Kidney (tissue), 14 donors: ENCODE results near the gene SMIM35. TPM values are rescaled to one million over a fixed set of nuclear protein-coding genes. Genes with fewer than 3 reads are reported as not detected.

Source experiments
- DNase-seq, 5 donors: peaks; one replicate each; pipeline ENCODE4 v3.0.0-alpha.2; 2013 to 2020
- FAIRE-seq: peaks from 2 replicates; lab custom pipeline; 2012; peaks lifted over from hg19 to GRCh38; lab: Jason Lieb, UNC
- H3K27ac ChIP-seq, 2 donors: one replicate each; pipeline ENCODE4 v1.7.0; 2013; ENCODE audit warnings: low read depth in 2 of 2, low read length in 2 of 2, inconsistent platforms in 1 of 2
- H3K27me3 ChIP-seq: one replicate; pipeline ENCODE4 v1.7.1; 2013; ENCODE audit warnings: low read length, inconsistent platforms; ENCODE audit not compliant: control insufficient read depth, insufficient read depth
- H3K36me3 ChIP-seq, 3 donors: one replicate each; pipeline versions ENCODE4 v1.7.0 to v1.7.1; 2013; ENCODE audit warnings: low read length in 3 of 3, control low read depth in 1 of 3, inconsistent platforms in 1 of 3; ENCODE audit not compliant: insufficient read depth in 3 of 3, control insufficient read depth in 2 of 3
- H3K4me1 ChIP-seq, 3 donors: one replicate each; pipeline versions ENCODE4 v1.7.0 to v1.7.1; 2013; ENCODE audit warnings: low read length in 3 of 3, inconsistent platforms in 1 of 3, low read depth in 1 of 3; ENCODE audit not compliant: control insufficient read depth in 2 of 3, insufficient read depth in 2 of 3
- H3K4me3 ChIP-seq, 3 donors: one replicate each; pipeline versions ENCODE4 v1.7.0 to v1.8.1; 2013; ENCODE audit warnings: low read length in 3 of 3, control low read depth in 1 of 3, inconsistent platforms in 1 of 3
- H3K9ac ChIP-seq, 3 donors: one replicate each; pipeline versions ENCODE4 v1.7.0 to v1.7.1; 2013; ENCODE audit warnings: low read length in 3 of 3, control low read depth in 1 of 3, inconsistent platforms in 1 of 3
- H3K9me3 ChIP-seq, 3 donors: one replicate each; pipeline versions ENCODE4 v1.7.0 to v1.7.1; 2013; ENCODE audit warnings: low read length in 3 of 3, control low read depth in 1 of 3, inconsistent platforms in 1 of 3; ENCODE audit not compliant: control insufficient read depth in 2 of 3, insufficient read depth in 1 of 3
- CTCF ChIP-seq: IDR thresholded peaks from 3 replicates; pipeline ENCODE4 v1.5.1; 2012; ENCODE audit warnings: mild to moderate bottlenecking, moderate library complexity, borderline replicate concordance; ENCODE audit not compliant: insufficient read depth; ENCODE audit errors: extremely low read depth
- intact Hi-C: fragments of 100-400 bp; cut with DNase I; formaldehyde crosslinking; loops from one replicate; pipeline ENCODE4 v1.11.1; 2022
- polyA plus RNA-seq: library from polyadenylated mRNA; stranded (reverse); fragments of 350-450 nt; fragmentation: Illumina TruSeq; extraction: RNeasy Lipid Tissue Mini Kit (QIAGEN cat#74804); gene quantifications from one replicate; pipeline ENCODE4 v1.2.3, GENCODE V29; 2014; ENCODE audit warnings: low read depth, low replicate concordance; ENCODE audit not compliant: insufficient read depth
- total RNA-seq: library from RNA; stranded (reverse); fragmentation: NEBNext Ultra II Directional; extraction: Animal tissue kit (Norgen Biotek cat#: 25700); gene quantifications from one replicate; pipeline ENCODE4 v1.2.1, GENCODE V29; 2021
- donor health status: control.
- donor health status: control.
- donor health status: control.
- donor health status: control.
- donor health status: control.
- donor health status: DM: yes; HTN: yes; CAD: no.
- donor health status: Normal renal cell carcinoma (clear cell type).

SMIM35 gene
- total and polyA plus RNA-seq, 2 donors from 2014 or later = 0.80 TPM; not detected in 1

DNA sequence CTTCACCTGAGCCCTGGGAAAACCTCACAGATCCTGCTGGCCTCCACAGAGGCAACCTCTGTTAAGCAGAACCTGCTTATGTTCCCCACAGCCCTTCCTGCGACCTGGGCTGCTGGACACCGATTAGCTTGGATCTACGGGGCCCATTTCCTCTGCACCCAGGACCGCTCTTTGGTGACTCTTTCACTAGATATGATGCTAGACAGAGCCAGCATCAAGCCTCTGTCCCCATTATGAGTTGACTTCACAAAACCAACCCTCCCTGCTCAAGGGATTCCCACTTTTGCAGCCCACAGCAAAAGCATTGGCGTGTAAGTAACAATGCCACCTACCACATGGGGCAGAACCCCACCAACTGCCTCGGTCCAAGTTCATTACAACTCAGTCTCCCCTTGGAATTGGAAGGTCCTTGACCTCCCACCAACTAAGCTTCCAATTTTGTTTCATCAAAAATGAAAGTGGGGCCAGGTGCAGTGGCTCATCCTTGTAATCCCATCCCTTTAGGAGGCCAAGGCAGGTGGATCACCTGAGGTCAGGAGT lies 25.1 kb downstream of the SMIM35 start:
- TF ChIP-seq CTCF = no peak
- no peak overlapping the region for H3K9ac ChIP-seq
- H3K27ac ChIP-seq = no peak overlapping the region
- FAIRE-seq (no peak), DNase-seq (no peak)
- no peak overlapping the region for H3K4me3 ChIP-seq
- peaks cover 0 to 5% (median 0%) of the 10 kb centered on the region in 3 donors for H3K4me1 ChIP-seq
- no peaks in the 10 kb centered on the region for H3K36me3 ChIP-seq
- no peaks in the 10 kb centered on the region for H3K9me3 ChIP-seq
- H3K27me3 ChIP-seq = no peaks in the 10 kb centered on the region
- intact Hi-C loops = no loop called here

- Histone ChIP-seq H3K9me3 (no peaks in the 10 kb centered on the region), H3K9ac (no peak overlapping the region), H3K36me3 (no peaks in the 10 kb centered on the region), H3K27ac (no peak overlapping the region), H3K4me3 (no peak overlapping the region), H3K4me1 (peaks cover 0 to 5% (median 0%) of the 10 kb centered on the region in 3 donors), H3K27me3 (no peaks in the 10 kb centered on the region)
- TF ChIP-seq CTCF = no peak
- no peak for FAIRE-seq
- DNase-seq = no peak
- intact Hi-C loops = no loop called here
These were observed 25.9 kb downstream of the SMIM35 start for GRCh38 chr11:118060869-118061268.

DNA sequence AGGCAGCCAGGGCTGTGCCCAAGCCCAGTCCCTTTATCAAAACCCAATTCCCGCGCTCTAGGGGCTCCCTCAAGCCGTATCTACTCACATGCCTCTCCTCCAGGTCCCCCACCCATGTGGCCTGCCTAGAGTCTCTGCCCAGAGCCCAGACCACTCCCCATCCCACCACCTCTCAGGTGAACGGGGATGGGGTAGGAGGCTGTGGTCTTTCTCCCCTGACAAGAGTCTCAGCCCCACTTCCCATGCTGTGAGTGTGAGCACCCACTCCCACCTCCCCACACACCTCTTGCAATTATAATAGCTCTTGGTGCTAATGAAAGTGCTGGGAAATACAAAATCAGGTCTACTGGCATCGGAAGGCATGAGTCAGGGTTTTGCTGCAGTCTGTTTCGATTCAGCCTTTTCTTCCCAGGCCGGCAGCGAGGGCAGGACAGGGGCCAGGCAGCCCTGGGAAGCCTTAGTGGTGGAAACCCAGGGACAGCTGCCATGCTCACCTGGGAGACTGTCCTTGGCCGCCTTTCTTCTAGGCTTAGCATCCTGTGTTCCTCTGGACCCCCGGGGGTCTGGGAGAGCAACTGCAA lies 26.6 kb downstream of the SMIM35 start:
- FAIRE-seq (no peak), DNase-seq (no peak)
- H3K36me3 ChIP-seq = no peaks in the 10 kb centered on the region
- H3K27me3 ChIP-seq = no peaks in the 10 kb centered on the region
- intact Hi-C loops = no loop called here
- TF ChIP-seq CTCF = no peak
- H3K4me1 ChIP-seq = peaks cover 0 to 5% (median 0%) of the 10 kb centered on the region in 3 donors
- H3K9me3 ChIP-seq = no peaks in the 10 kb centered on the region
- H3K9ac ChIP-seq = no peak overlapping the region
- no peak overlapping the region for H3K27ac ChIP-seq
- no peak overlapping the region for H3K4me3 ChIP-seq
